IMR-90 (cell line): ENCODE data around the gene ZC3H15.

Experiments used
- CEBPB ChIP-seq: IDR thresholded peaks from 2 replicates; pipeline ENCODE4 v1.6.1; 2012; ENCODE audit warnings: low read depth, low read length, improper control_type of control experiment
- CHD1 ChIP-seq: IDR thresholded peaks from 2 replicates; pipeline ENCODE4 v1.6.1; 2012; ENCODE audit warnings: low read depth, low read length, improper control_type of control experiment
- FOS ChIP-seq: fragments of 150-350 bp; IDR thresholded peaks from 2 replicates; pipeline ENCODE4 v1.6.1; 2016; ENCODE audit warnings: low read depth, low read length
- MAFK ChIP-seq: IDR thresholded peaks from 2 replicates; pipeline ENCODE4 v1.6.1; 2012; ENCODE audit warnings: low read depth, low read length, improper control_type of control experiment
- MXI1 ChIP-seq: IDR thresholded peaks from 2 replicates; pipeline ENCODE4 v1.6.1; 2012; ENCODE audit warnings: low read depth, mild to moderate bottlenecking, low read length, moderate library complexity, borderline replicate concordance
- NFE2L2 ChIP-seq: fragments of 150-350 bp; IDR thresholded peaks from 2 replicates; pipeline ENCODE4 v1.6.1; 2016; ENCODE audit warnings: low read depth, mild to moderate bottlenecking, low read length
- POLR2A ChIP-seq: IDR thresholded peaks from 2 replicates; pipeline ENCODE4 v1.6.1; 2012; ENCODE audit warnings: mild to moderate bottlenecking, low read depth, low read length
- RAD21 ChIP-seq: IDR thresholded peaks from 2 replicates; pipeline ENCODE4 v1.6.1; 2012; ENCODE audit warnings: low read length, improper control_type of control experiment
- RCOR1 ChIP-seq: IDR thresholded peaks from 2 replicates; pipeline ENCODE4 v1.6.1; 2012; ENCODE audit warnings: mild to moderate bottlenecking, low read length, improper control_type of control experiment; ENCODE audit not compliant: insufficient replicate concordance
- RFX5 ChIP-seq: IDR thresholded peaks from 2 replicates; pipeline ENCODE4 v1.8.0; 2012; ENCODE audit warnings: low read depth, mild to moderate bottlenecking, low read length, moderate library complexity
- TF ChIP-seq, protein P1 (sequence below): conservative IDR thresholded peaks from 2 replicates; pipeline ENCODE4 v1.5.1; 2012; ENCODE audit warnings: mild to moderate bottlenecking, low read depth, low read length, improper control_type of control experiment
- TF ChIP-seq, protein P2 (sequence below): fragments of 150-350 bp; IDR thresholded peaks from 2 replicates; pipeline ENCODE4 v1.6.1; 2016; ENCODE audit warnings: low read depth, mild to moderate bottlenecking, low read length, moderate library complexity, borderline replicate concordance

DNA sequence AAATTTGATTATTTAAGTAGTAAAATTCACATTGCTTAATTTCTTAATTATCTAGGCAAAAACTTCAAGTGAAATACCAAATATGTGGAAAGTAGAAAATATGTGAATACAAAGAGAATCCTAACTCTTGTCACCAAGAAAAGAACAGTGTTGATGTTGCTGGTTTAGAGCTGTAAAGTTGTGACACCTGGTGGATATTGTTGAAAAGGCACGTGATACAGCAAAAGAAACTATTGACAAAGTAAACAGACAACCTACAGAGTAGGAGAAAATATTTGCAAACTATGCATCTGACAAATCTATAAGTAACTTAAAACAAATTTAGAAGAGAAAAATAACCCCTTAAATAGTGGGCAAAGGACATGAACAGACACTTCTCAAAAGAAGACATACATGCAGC is 25.6 kb upstream of the ZC3H15 start:
- TF ChIP-seq, protein P1, sequence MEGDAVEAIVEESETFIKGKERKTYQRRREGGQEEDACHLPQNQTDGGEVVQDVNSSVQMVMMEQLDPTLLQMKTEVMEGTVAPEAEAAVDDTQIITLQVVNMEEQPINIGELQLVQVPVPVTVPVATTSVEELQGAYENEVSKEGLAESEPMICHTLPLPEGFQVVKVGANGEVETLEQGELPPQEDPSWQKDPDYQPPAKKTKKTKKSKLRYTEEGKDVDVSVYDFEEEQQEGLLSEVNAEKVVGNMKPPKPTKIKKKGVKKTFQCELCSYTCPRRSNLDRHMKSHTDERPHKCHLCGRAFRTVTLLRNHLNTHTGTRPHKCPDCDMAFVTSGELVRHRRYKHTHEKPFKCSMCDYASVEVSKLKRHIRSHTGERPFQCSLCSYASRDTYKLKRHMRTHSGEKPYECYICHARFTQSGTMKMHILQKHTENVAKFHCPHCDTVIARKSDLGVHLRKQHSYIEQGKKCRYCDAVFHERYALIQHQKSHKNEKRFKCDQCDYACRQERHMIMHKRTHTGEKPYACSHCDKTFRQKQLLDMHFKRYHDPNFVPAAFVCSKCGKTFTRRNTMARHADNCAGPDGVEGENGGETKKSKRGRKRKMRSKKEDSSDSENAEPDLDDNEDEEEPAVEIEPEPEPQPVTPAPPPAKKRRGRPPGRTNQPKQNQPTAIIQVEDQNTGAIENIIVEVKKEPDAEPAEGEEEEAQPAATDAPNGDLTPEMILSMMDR: peak; percentile 41; the same call in 1 of the 2 replicates
- no peak for TF ChIP-seq FOS
- no peak for TF ChIP-seq POLR2A
- no peak for TF ChIP-seq RFX5
- no peak for TF ChIP-seq MAFK
- TF ChIP-seq RAD21: peak; percentile 60
- no peak for TF ChIP-seq MXI1
- TF ChIP-seq, protein P2, sequence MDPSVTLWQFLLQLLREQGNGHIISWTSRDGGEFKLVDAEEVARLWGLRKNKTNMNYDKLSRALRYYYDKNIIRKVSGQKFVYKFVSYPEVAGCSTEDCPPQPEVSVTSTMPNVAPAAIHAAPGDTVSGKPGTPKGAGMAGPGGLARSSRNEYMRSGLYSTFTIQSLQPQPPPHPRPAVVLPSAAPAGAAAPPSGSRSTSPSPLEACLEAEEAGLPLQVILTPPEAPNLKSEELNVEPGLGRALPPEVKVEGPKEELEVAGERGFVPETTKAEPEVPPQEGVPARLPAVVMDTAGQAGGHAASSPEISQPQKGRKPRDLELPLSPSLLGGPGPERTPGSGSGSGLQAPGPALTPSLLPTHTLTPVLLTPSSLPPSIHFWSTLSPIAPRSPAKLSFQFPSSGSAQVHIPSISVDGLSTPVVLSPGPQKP: no peak
- TF ChIP-seq NFE2L2: no peak
- no peak for TF ChIP-seq RCOR1
- TF ChIP-seq CEBPB: no peak
- TF ChIP-seq CHD1: no peak
